AG09319 (cell line): ENCODE measurements around the gene GIT1.

Experiments
- DNase-seq: peaks from one replicate; pipeline ENCODE4 v3.0.0-alpha.2; 2010; ENCODE audit warnings: low read depth; ENCODE audit errors: extremely low read depth
- TF ChIP-seq, protein P1 (sequence below): IDR thresholded peaks from 2 replicates; pipeline ENCODE4 v1.5.1; 2011; ENCODE audit warnings: low read depth, mild to moderate bottlenecking, inconsistent platforms, low read length, moderate library complexity

Gene GIT1

GRCh38 chr17:29595943-29596774, 6.7 kb upstream of the GIT1 start:
- no peak for DNase-seq
- TF ChIP-seq, protein P1, sequence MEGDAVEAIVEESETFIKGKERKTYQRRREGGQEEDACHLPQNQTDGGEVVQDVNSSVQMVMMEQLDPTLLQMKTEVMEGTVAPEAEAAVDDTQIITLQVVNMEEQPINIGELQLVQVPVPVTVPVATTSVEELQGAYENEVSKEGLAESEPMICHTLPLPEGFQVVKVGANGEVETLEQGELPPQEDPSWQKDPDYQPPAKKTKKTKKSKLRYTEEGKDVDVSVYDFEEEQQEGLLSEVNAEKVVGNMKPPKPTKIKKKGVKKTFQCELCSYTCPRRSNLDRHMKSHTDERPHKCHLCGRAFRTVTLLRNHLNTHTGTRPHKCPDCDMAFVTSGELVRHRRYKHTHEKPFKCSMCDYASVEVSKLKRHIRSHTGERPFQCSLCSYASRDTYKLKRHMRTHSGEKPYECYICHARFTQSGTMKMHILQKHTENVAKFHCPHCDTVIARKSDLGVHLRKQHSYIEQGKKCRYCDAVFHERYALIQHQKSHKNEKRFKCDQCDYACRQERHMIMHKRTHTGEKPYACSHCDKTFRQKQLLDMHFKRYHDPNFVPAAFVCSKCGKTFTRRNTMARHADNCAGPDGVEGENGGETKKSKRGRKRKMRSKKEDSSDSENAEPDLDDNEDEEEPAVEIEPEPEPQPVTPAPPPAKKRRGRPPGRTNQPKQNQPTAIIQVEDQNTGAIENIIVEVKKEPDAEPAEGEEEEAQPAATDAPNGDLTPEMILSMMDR, result no peak

- TF ChIP-seq, protein P1, result no peak
- DNase-seq, result no peak
Measured at GRCh38 chr17:29595107-29595942, 5.9 kb upstream of the GIT1 start.

- TF ChIP-seq, protein P1, result no peak
- DNase-seq, result no peak
Measured at GRCh38 chr17:29594519-29595090, 5.2 kb upstream of the GIT1 start.

GRCh38 chr17:29593591-29594518, 4.4 kb upstream of the GIT1 start:
- TF ChIP-seq, protein P1, result peak; percentile 9; the same call in 1 of the 2 replicates
- DNase-seq, result no peak

GRCh38 chr17:29592850-29593551, 3.6 kb upstream of the GIT1 start, which contains the start of gene ANKRD13B:
ANKRD13B (plus strand) TSS chr17:29593132; CDS start chr17:29593622, 490 bp downstream.
- TF ChIP-seq, protein P1, result no peak
- DNase-seq, result no peak
